SK-N-SH treated with all-trans-retinoic acid at 6 μM for 48 hours (cell line): ENCODE data around the gene IVNS1ABP.

Experiments used
- ATAC-seq: fragments of 200-7000 bp; cut with Tn5 transposase; 3 replicates; pipeline ENCODE4 v1.9.1; 2020; ENCODE audit warnings: mild to moderate bottlenecking, moderate library complexity
- ARNTL ChIP-seq: fragments of 450-650 bp; formaldehyde crosslinking; IDR thresholded peaks from 2 replicates; pipeline ENCODE4 v1.5.0; 2020; ENCODE audit warnings: low read depth, mild to moderate bottlenecking, moderate library complexity, borderline replicate concordance
- BACH2 ChIP-seq: fragments of 250-450 bp; sonication (Bioruptor Pico); IDR thresholded peaks from 2 replicates; pipeline ENCODE4 v1.9.0; 2021; ENCODE audit warnings: mild to moderate bottlenecking, borderline replicate concordance
- CSDC2 ChIP-seq: fragments of 250-450 bp; sonication (Bioruptor Pico); IDR thresholded peaks from 2 replicates; pipeline ENCODE4 v1.5.0; 2020; ENCODE audit warnings: mild to moderate bottlenecking, moderate library complexity
- ESRRG ChIP-seq: fragments of 250-450 bp; sonication (Bioruptor Pico); IDR thresholded peaks from 2 replicates; pipeline ENCODE4 v1.6.1; 2021; ENCODE audit warnings: mild to moderate bottlenecking
- GLIS3 ChIP-seq: fragments of 250-450 bp; sonication (Bioruptor Pico); IDR thresholded peaks from 2 replicates; pipeline ENCODE4 v1.5.0; 2020; ENCODE audit warnings: mild to moderate bottlenecking, moderate library complexity
- ISL1 ChIP-seq: fragments of 250-450 bp; sonication (Bioruptor Pico); IDR thresholded peaks from 2 replicates; pipeline ENCODE4 v2.1.2; 2022; ENCODE audit warnings: mild to moderate bottlenecking, moderate library complexity
- OSR1 ChIP-seq: fragments of 250-450 bp; sonication (Bioruptor Pico); IDR thresholded peaks from 2 replicates; pipeline ENCODE4 v1.8.0; 2022; ENCODE audit warnings: moderate library complexity, mild to moderate bottlenecking, inconsistent platforms
- PPARA ChIP-seq: fragments of 250-450 bp; sonication (Bioruptor Pico); IDR thresholded peaks from 2 replicates; pipeline ENCODE4 v1.5.0; 2020; ENCODE audit warnings: mild to moderate bottlenecking, borderline replicate concordance
- RARB ChIP-seq: fragments of 250-450 bp; sonication (Bioruptor Pico); IDR thresholded peaks from 2 replicates; pipeline ENCODE4 v1.8.0; 2021; ENCODE audit warnings: mild to moderate bottlenecking, moderate library complexity
- SNAI2 ChIP-seq: fragments of 250-450 bp; sonication (Bioruptor Pico); IDR thresholded peaks from 2 replicates; pipeline ENCODE4 v1.5.0; 2020; ENCODE audit warnings: mild to moderate bottlenecking, moderate library complexity
- TCF4 ChIP-seq: fragments of 250-450 bp; sonication (Bioruptor Pico); IDR thresholded peaks from 2 replicates; pipeline ENCODE4 v1.8.0; 2021; ENCODE audit warnings: mild to moderate bottlenecking, moderate library complexity, borderline replicate concordance
- TOX ChIP-seq: fragments of 250-450 bp; sonication (Bioruptor Pico); IDR thresholded peaks from 2 replicates; pipeline ENCODE4 v1.8.0; 2021; ENCODE audit warnings: mild to moderate bottlenecking, moderate library complexity, borderline replicate concordance
- ZC3H10 ChIP-seq: fragments of 250-450 bp; sonication (Bioruptor Pico); IDR thresholded peaks from 2 replicates; pipeline ENCODE4 v1.5.1; 2021; ENCODE audit warnings: mild to moderate bottlenecking, moderate library complexity
- ZFP3 ChIP-seq: fragments of 250-450 bp; sonication (Bioruptor Pico); IDR thresholded peaks from 2 replicates; pipeline ENCODE4 v1.5.0; 2020; ENCODE audit warnings: mild to moderate bottlenecking, moderate library complexity
- ZFP30 ChIP-seq: fragments of 450-650 bp; formaldehyde crosslinking; IDR thresholded peaks from 2 replicates; pipeline ENCODE4 v1.5.0; 2022; ENCODE audit warnings: mild to moderate bottlenecking, moderate library complexity
- ZNF565 ChIP-seq: fragments of 450-650 bp; formaldehyde crosslinking; conservative IDR thresholded peaks from 2 replicates; pipeline ENCODE4 v1.5.0; 2020; ENCODE audit warnings: low read depth, mild to moderate bottlenecking, moderate library complexity
- ZNF70 ChIP-seq: fragments of 450-650 bp; formaldehyde crosslinking; IDR thresholded peaks from 2 replicates; pipeline ENCODE4 v1.5.0; 2020; ENCODE audit warnings: mild to moderate bottlenecking, moderate library complexity
- ZNF8 ChIP-seq: fragments of 450-650 bp; formaldehyde crosslinking; IDR thresholded peaks from 2 replicates; pipeline ENCODE4 v1.5.0; 2020; ENCODE audit warnings: mild to moderate bottlenecking, moderate library complexity
- TF ChIP-seq, protein P1 (sequence below): fragments of 250-450 bp; sonication (Bioruptor Pico); IDR thresholded peaks from 2 replicates; pipeline ENCODE4 v1.8.0; 2021; ENCODE audit warnings: low read depth, mild to moderate bottlenecking, moderate library complexity, borderline replicate concordance
- TF ChIP-seq, protein P2 (sequence below): fragments of 250-450 bp; sonication (Bioruptor Pico); IDR thresholded peaks from 2 replicates; pipeline ENCODE4 v1.5.0; 2020; ENCODE audit warnings: mild to moderate bottlenecking, moderate library complexity
- TF ChIP-seq, protein P3 (sequence below): fragments of 250-450 bp; sonication (Bioruptor Pico); IDR thresholded peaks from 2 replicates; pipeline ENCODE4 v1.8.0; 2020; ENCODE audit warnings: mild to moderate bottlenecking, moderate library complexity, borderline replicate concordance
- TF ChIP-seq, protein P4 (sequence below): fragments of 250-450 bp; sonication (Bioruptor Pico); IDR thresholded peaks from 2 replicates; pipeline ENCODE4 v1.5.1; 2021; ENCODE audit warnings: mild to moderate bottlenecking, moderate library complexity

IVNS1ABP gene

DNA sequence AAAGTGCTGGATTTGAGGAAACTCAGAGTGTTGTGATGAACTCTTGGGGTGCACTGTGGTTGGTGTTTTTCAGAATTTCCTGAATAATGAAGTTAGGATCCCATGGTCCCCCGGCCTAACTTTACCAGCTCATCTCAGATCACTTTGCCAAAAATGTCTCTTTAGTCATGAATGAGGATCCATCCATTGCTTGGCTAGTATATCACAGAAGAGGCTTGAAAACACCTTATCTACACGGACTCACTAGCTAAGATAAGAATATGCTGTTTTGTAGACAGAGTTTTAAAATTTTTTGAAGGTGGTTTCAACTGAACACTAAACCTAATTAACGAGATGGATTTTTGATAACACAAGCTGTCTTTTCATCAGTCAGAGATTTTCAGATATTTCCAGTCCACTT, 53.8 kb downstream of the IVNS1ABP start:
- TF ChIP-seq ZFP3 (CRISPR knock-in tag): no peak
- no peak for ATAC-seq

DNA sequence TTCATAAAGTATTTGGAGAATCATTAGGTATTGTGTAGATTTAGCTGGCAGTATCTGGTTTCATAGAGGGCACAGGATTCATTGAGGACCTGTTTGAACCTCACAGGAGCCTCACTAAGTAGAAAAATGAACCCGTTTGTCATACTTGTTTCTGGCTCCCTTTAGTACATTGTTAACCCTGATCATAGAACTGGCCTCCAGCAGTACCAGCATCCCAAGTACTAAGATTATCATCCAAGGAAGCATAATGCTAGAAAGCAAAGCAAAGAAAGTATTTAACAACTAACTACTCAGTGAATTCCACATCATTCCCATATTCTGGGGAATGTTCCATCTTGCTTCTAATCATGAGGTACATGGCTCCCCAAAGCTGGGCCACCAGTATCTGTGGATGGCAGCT, 54.9 kb downstream of the IVNS1ABP start:
- ATAC-seq: no peak
- no peak for TF ChIP-seq ZNF70 (CRISPR knock-in tag)
- no peak for TF ChIP-seq ZFP3 (CRISPR knock-in tag)
- TF ChIP-seq ZFP30 (CRISPR knock-in tag): no peak
- TF ChIP-seq ESRRG (CRISPR knock-in tag): no peak
- no peak for TF ChIP-seq PPARA
- no peak for TF ChIP-seq SNAI2 (CRISPR knock-in tag)
- TF ChIP-seq TCF4 (CRISPR knock-in tag): no peak

DNA sequence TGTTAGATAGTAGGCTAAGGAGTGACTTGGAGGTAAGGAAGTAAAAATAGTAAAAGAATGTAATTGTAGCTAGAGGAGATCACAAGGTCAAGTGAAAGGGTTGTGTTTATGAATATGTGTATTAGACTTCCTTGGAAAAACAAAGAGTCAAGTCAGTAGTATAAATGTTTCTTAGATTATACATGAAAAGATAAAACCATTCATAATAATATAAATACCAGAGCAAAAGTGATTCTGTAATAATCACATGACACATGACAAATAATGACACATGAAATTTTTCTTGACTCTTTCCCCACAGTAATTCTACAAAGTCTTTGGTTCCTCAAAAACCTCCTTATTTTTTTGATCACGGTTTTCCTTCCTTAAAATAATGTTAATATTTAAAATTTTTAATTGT, 56.4 kb downstream of the IVNS1ABP start:
- TF ChIP-seq ZNF8 (no peak), RARB (CRISPR knock-in tag) (no peak), ZFP3 (CRISPR knock-in tag) (no peak), SNAI2 (CRISPR knock-in tag) (no peak), PPARA (no peak), OSR1 (CRISPR knock-in tag) (no peak), TOX (no peak), ISL1 (CRISPR knock-in tag) (no peak), ARNTL (CRISPR knock-in tag) (no peak), BACH2 (no peak), GLIS3 (no peak), CSDC2 (CRISPR knock-in tag) (no peak), ZNF70 (CRISPR knock-in tag) (no peak), TCF4 (CRISPR knock-in tag) (no peak), ESRRG (CRISPR knock-in tag) (no peak), ZC3H10 (CRISPR knock-in tag) (no peak)
- TF ChIP-seq, protein P1, sequence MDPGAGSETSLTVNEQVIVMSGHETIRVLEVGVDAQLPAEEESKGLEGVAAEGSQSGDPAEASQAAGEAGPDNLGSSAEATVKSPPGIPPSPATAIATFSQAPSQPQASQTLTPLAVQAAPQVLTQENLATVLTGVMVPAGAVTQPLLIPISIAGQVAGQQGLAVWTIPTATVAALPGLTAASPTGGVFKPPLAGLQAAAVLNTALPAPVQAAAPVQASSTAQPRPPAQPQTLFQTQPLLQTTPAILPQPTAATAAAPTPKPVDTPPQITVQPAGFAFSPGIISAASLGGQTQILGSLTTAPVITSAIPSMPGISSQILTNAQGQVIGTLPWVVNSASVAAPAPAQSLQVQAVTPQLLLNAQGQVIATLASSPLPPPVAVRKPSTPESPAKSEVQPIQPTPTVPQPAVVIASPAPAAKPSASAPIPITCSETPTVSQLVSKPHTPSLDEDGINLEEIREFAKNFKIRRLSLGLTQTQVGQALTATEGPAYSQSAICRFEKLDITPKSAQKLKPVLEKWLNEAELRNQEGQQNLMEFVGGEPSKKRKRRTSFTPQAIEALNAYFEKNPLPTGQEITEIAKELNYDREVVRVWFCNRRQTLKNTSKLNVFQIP (CRISPR knock-in tag): no peak
- TF ChIP-seq, protein P2, sequence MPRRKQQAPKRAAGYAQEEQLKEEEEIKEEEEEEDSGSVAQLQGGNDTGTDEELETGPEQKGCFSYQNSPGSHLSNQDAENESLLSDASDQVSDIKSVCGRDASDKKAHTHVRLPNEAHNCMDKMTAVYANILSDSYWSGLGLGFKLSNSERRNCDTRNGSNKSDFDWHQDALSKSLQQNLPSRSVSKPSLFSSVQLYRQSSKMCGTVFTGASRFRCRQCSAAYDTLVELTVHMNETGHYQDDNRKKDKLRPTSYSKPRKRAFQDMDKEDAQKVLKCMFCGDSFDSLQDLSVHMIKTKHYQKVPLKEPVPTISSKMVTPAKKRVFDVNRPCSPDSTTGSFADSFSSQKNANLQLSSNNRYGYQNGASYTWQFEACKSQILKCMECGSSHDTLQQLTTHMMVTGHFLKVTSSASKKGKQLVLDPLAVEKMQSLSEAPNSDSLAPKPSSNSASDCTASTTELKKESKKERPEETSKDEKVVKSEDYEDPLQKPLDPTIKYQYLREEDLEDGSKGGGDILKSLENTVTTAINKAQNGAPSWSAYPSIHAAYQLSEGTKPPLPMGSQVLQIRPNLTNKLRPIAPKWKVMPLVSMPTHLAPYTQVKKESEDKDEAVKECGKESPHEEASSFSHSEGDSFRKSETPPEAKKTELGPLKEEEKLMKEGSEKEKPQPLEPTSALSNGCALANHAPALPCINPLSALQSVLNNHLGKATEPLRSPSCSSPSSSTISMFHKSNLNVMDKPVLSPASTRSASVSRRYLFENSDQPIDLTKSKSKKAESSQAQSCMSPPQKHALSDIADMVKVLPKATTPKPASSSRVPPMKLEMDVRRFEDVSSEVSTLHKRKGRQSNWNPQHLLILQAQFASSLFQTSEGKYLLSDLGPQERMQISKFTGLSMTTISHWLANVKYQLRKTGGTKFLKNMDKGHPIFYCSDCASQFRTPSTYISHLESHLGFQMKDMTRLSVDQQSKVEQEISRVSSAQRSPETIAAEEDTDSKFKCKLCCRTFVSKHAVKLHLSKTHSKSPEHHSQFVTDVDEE (CRISPR knock-in tag): no peak
- TF ChIP-seq, all 23 proteins: peak for 0
- no peak for ATAC-seq

DNA sequence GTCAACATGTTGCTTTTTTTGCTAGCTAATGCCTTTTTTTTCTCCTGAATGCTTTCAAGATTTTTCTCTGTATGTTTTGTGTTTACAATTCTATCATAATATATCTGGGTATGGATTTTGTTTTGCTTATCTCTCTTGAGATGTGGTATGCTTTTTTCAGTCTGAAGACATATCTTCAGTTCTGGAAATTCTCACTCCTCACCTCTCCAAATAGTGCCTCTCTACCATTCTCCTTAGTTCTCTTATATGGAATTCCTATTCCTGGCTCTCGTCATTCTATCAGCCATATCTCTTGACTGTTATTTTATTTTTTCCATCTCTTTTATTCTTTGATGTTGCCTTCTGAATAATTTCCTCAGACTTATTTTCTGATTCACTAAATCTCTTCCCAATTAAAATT, 58.4 kb downstream of the IVNS1ABP start:
- ATAC-seq: no peak
- TF ChIP-seq CSDC2 (CRISPR knock-in tag) (no peak), OSR1 (CRISPR knock-in tag) (no peak), RARB (CRISPR knock-in tag) (no peak), ESRRG (CRISPR knock-in tag) (no peak), TOX (no peak), ZNF565 (CRISPR knock-in tag) (no peak), ZC3H10 (CRISPR knock-in tag) (no peak), TCF4 (CRISPR knock-in tag) (no peak), SNAI2 (CRISPR knock-in tag) (no peak), BACH2 (no peak), ARNTL (CRISPR knock-in tag) (no peak)
- TF ChIP-seq, protein P3, sequence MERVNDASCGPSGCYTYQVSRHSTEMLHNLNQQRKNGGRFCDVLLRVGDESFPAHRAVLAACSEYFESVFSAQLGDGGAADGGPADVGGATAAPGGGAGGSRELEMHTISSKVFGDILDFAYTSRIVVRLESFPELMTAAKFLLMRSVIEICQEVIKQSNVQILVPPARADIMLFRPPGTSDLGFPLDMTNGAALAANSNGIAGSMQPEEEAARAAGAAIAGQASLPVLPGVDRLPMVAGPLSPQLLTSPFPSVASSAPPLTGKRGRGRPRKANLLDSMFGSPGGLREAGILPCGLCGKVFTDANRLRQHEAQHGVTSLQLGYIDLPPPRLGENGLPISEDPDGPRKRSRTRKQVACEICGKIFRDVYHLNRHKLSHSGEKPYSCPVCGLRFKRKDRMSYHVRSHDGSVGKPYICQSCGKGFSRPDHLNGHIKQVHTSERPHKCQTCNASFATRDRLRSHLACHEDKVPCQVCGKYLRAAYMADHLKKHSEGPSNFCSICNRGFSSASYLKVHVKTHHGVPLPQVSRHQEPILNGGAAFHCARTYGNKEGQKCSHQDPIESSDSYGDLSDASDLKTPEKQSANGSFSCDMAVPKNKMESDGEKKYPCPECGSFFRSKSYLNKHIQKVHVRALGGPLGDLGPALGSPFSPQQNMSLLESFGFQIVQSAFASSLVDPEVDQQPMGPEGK (CRISPR knock-in tag): no peak
- TF ChIP-seq, protein P1 (CRISPR knock-in tag): no peak
- TF ChIP-seq, protein P4, sequence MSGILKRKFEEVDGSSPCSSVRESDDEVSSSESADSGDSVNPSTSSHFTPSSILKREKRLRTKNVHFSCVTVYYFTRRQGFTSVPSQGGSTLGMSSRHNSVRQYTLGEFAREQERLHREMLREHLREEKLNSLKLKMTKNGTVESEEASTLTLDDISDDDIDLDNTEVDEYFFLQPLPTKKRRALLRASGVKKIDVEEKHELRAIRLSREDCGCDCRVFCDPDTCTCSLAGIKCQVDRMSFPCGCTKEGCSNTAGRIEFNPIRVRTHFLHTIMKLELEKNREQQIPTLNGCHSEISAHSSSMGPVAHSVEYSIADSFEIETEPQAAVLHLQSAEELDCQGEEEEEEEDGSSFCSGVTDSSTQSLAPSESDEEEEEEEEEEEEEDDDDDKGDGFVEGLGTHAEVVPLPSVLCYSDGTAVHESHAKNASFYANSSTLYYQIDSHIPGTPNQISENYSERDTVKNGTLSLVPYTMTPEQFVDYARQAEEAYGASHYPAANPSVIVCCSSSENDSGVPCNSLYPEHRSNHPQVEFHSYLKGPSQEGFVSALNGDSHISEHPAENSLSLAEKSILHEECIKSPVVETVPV (CRISPR knock-in tag): no peak
- TF ChIP-seq, protein P2 (CRISPR knock-in tag): no peak
